ENCODE data around the gene IL32. TPM values are rescaled to one million over a fixed set of nuclear protein-coding genes. Genes with fewer than 3 reads are reported as not detected.

The IL32 gene
- total RNA-seq, 2 experiments from 2014 or later, result 378 to 383 TPM

DNA sequence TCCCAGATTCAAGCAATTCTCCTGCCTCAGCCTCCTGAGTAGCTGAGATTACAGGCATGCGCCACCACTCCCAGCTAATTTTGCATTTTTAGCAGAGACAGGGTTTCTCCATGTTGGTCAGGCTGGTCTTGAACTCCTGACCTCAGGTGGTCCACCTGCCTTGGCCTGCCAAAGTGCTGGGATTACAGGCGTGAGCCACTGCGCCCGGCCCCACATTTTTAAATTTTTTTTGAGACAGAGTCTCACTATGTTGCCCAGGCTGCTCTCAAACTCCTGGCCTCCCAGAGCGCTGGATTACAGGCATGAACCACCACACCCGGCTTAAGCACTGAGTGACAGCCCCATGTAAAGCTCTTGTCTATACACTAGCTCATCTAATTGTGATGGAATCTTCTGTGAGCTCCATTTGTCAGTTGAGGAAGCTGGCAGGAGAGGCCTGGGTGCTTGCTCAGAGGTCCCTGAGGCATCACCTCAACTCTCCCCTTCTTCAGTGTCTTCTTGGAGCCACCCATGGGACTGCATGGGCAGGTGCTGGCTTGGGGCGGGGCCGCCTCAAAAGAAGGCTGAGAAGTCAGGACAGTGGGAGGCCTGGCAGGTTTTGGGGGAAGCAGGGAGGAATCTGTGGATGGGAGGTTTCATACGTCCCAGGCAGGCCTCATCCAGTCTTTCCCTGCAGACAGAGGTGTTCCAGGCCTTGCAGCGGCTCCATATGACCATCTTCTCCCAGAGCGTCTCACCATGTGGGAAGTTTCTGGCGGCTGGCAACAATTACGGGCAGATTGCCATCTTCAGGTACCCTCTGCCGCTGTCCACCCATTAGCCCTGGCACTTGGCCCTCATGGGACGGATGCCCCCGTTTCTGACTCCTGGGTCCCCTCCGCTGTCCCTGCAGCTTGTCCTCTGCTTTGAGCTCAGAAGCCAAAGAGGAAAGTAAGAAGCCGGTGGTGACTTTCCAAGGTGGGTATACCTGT is 40.1 kb upstream of the IL32 start:
- Mint-ChIP-seq H3K9me3 (no peaks in the 10 kb centered on the region), H3K4me1 (ENCODE audit: low read depth) (peaks cover 58% of the 10 kb centered on the region), H3K27ac (no peak overlapping the region), H3K4me3 (peak overlapping the region; percentile 11), H3K27me3 (peaks cover 15% of the 10 kb centered on the region), H3K36me3 (ENCODE audit: low read depth) (peaks cover 22% of the 10 kb centered on the region)
- Histone ChIP-seq H3K27me3 (ENCODE audit: control insufficient read depth in 1 of 2, insufficient read depth in 2 of 2, low read length in 2 of 2) (peaks cover 8 to 15% of the 10 kb centered on the region in 2 experiments), H3K4me1 (ENCODE audit: insufficient read depth, low read length) (peaks cover 80% of the 10 kb centered on the region), H3K4me3 (ENCODE audit: low read length) (no peak overlapping the region), H3K27ac (ENCODE audit: low read depth in 1 of 2, low read length in 2 of 2) (no peak overlapping the region), H3K36me3 (ENCODE audit: insufficient read depth, low read length) (peaks cover 20% of the 10 kb centered on the region), H3K9me3 (ENCODE audit: control insufficient read depth in 1 of 2, insufficient read depth in 1 of 2, low read length in 2 of 2) (peaks cover 0 to 4% of the 10 kb centered on the region in 2 experiments)
- ChIA-PET POLR2A (interaction anchor here (0.6 to 1.4 kb wide), 2 partner anchors 22 to 1062 kb away, joined by 3 to 5 read pairs; no protein-coding TSS in a partner anchor), CTCF (interaction anchor here (1.2 to 9.0 kb wide), 4 partner anchors 20 to 157 kb away, joined by 3 to 181 read pairs (median 5); no protein-coding TSS in a partner anchor)
- intact Hi-C loops (cut with DNase I, micrococcal nuclease), result loop anchor here in 1 of 2 experiments (10.0 kb wide), 1 partner anchor 429 kb away; no protein-coding TSS in a partner anchor
- no peak for ATAC-seq (ENCODE audit: poor library complexity)
- TF ChIP-seq, protein P1, sequence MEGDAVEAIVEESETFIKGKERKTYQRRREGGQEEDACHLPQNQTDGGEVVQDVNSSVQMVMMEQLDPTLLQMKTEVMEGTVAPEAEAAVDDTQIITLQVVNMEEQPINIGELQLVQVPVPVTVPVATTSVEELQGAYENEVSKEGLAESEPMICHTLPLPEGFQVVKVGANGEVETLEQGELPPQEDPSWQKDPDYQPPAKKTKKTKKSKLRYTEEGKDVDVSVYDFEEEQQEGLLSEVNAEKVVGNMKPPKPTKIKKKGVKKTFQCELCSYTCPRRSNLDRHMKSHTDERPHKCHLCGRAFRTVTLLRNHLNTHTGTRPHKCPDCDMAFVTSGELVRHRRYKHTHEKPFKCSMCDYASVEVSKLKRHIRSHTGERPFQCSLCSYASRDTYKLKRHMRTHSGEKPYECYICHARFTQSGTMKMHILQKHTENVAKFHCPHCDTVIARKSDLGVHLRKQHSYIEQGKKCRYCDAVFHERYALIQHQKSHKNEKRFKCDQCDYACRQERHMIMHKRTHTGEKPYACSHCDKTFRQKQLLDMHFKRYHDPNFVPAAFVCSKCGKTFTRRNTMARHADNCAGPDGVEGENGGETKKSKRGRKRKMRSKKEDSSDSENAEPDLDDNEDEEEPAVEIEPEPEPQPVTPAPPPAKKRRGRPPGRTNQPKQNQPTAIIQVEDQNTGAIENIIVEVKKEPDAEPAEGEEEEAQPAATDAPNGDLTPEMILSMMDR (IDR thresholded peaks at IDR 0.05), result no peak
- peak in 1 of 14 experiments; percentile 39 for DNase-seq

DNA sequence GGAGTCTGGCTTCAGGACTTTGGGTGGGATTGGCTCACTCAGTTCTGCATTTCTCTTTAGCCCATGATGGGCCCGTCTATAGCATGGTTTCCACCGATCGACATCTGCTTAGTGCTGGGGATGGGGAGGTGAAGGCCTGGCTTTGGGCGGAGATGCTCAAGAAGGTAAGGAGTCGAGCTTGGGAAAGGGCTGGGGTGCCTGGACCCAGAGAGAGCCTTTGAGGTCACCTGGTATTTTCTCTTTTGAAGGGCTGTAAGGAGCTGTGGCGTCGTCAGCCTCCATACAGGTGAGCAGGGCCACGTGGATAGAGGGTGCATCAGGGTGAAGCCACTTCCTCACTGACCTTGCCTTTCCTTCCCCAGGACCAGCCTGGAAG is 39.4 kb upstream of the IL32 start:
- POLR2A ChIA-PET, result no interaction called here
- TF ChIP-seq, protein P1 (IDR thresholded peaks at IDR 0.05), result no peak

More for the DNA sequence above, 39.4 kb upstream of the IL32 start:
- CTCF ChIA-PET, result interaction anchor here (1.8 to 9.0 kb wide), 2 partner anchors 20 to 33 kb away, joined by 3 to 181 read pairs; no protein-coding TSS in a partner anchor
- ATAC-seq (ENCODE audit: poor library complexity) (no peak), DNase-seq (peak in 1 of 14 experiments; percentile 36)
- H3K27me3 ChIP-seq (ENCODE audit: control insufficient read depth in 1 of 2, insufficient read depth in 2 of 2, low read length in 2 of 2), result peaks cover 14 to 20% of the 10 kb centered on the region in 2 experiments
- intact Hi-C loops (cut with DNase I, micrococcal nuclease), result loop anchor here in 1 of 2 experiments (10.0 kb wide), 1 partner anchor 429 kb away; no protein-coding TSS in a partner anchor
- Mint-ChIP-seq H3K36me3 (ENCODE audit: low read depth) (peaks cover 22% of the 10 kb centered on the region), H3K27ac (no peak overlapping the region), H3K27me3 (peaks cover 15% of the 10 kb centered on the region), H3K4me3 (no peak overlapping the region), H3K9me3 (no peaks in the 10 kb centered on the region), H3K4me1 (ENCODE audit: low read depth) (peaks cover 53% of the 10 kb centered on the region)
- H3K27ac ChIP-seq (ENCODE audit: low read depth in 1 of 2, low read length in 2 of 2), result no peak overlapping the region
- peaks cover 0 to 4% of the 10 kb centered on the region in 2 experiments for H3K9me3 ChIP-seq (ENCODE audit: control insufficient read depth in 1 of 2, insufficient read depth in 1 of 2, low read length in 2 of 2)
- H3K36me3 ChIP-seq (ENCODE audit: insufficient read depth, low read length), result peaks cover 20% of the 10 kb centered on the region
- no peak overlapping the region for H3K4me3 ChIP-seq (ENCODE audit: low read length)
- H3K4me1 ChIP-seq (ENCODE audit: insufficient read depth, low read length), result peaks cover 75% of the 10 kb centered on the region
